IgD-negative memory B cell (primary cell): ENCODE data around the gene ID3. TPM values are rescaled to one million over a fixed set of nuclear protein-coding genes. Genes with fewer than 3 reads are reported as not detected.
"Not testable (repeated sequence)": the region's sequence is repeated elsewhere in the genome, so short reads cannot be mapped to it uniquely, and the experiment has no call there.

ENCODE experiments used
- H3K27ac Mint-ChIP-seq, 3 donors: one replicate each; pipeline ENCODE4 v1.8.0; 2020 to 2022; ENCODE audit warnings: mild to moderate bottlenecking in 3 of 3, mixed read lengths in 3 of 3, moderate library complexity in 1 of 3
- H3K27me3 Mint-ChIP-seq: one replicate; pipeline ENCODE4 v1.8.0; 2021; ENCODE audit warnings: mixed read lengths
- H3K36me3 Mint-ChIP-seq: one replicate; pipeline ENCODE4 v1.8.0; 2020; ENCODE audit warnings: mild to moderate bottlenecking, mixed read lengths
- H3K4me1 Mint-ChIP-seq, 3 donors: one replicate each; pipeline ENCODE4 v1.8.0; 2020 to 2022; ENCODE audit warnings: mixed read lengths in 3 of 3, mild to moderate bottlenecking in 1 of 3
- H3K4me3 Mint-ChIP-seq, 4 donors: one replicate each; pipeline ENCODE4 v1.8.0; 2020 to 2022; ENCODE audit warnings: mild to moderate bottlenecking in 4 of 4, mixed read lengths in 4 of 4, moderate library complexity in 3 of 4
- H3K9me3 Mint-ChIP-seq, 3 donors: one replicate each; pipeline ENCODE4 v1.8.0; 2020 to 2021; ENCODE audit warnings: mixed read lengths in 3 of 3, mild to moderate bottlenecking in 1 of 3
- polyA plus RNA-seq: library from polyadenylated mRNA; unstranded; fragments of 300-500 nt; fragmentation: Illumina TruSeq; gene quantifications from one replicate; pipeline ENCODE4 v1.2.3, GENCODE V29; 2021

The ID3 gene
- polyA plus RNA-seq, 1 donor from 2014 or later = 74.0 TPM

- Mint-ChIP-seq H3K4me1 (peaks cover 48 to 60% (median 48%) of the 10 kb centered on the region in 3 donors), H3K9me3 (no peaks in the 10 kb centered on the region), H3K27ac (peak overlapping the region in 2 of 3 donors; percentile 98 to 100)
Observed at GRCh38 chr1:23555986-23556634, 3.2 kb downstream of the ID3 start.

GRCh38 chr1:23555270-23555985 lies 3.9 kb downstream of the ID3 start:
- peak overlapping the region; percentile 89 to 98 (median 94) for H3K4me3 Mint-ChIP-seq
- H3K4me1 Mint-ChIP-seq = peaks cover 43 to 59% (median 44%) of the 10 kb centered on the region in 3 donors
- peak overlapping the region; percentile 93 to 100 (median 98) for H3K27ac Mint-ChIP-seq
- H3K36me3 Mint-ChIP-seq = peaks cover 2% of the 10 kb centered on the region
- no peaks in the 10 kb centered on the region for H3K27me3 Mint-ChIP-seq
- H3K9me3 Mint-ChIP-seq = no peaks in the 10 kb centered on the region

More at GRCh38 chr1:23555986-23556634, 3.2 kb downstream of the ID3 start:
- Mint-ChIP-seq H3K27me3 (no peaks in the 10 kb centered on the region), H3K4me3 (peak overlapping the region; percentile 89 to 98 (median 94)), H3K36me3 (peaks cover 2% of the 10 kb centered on the region)

DNA sequence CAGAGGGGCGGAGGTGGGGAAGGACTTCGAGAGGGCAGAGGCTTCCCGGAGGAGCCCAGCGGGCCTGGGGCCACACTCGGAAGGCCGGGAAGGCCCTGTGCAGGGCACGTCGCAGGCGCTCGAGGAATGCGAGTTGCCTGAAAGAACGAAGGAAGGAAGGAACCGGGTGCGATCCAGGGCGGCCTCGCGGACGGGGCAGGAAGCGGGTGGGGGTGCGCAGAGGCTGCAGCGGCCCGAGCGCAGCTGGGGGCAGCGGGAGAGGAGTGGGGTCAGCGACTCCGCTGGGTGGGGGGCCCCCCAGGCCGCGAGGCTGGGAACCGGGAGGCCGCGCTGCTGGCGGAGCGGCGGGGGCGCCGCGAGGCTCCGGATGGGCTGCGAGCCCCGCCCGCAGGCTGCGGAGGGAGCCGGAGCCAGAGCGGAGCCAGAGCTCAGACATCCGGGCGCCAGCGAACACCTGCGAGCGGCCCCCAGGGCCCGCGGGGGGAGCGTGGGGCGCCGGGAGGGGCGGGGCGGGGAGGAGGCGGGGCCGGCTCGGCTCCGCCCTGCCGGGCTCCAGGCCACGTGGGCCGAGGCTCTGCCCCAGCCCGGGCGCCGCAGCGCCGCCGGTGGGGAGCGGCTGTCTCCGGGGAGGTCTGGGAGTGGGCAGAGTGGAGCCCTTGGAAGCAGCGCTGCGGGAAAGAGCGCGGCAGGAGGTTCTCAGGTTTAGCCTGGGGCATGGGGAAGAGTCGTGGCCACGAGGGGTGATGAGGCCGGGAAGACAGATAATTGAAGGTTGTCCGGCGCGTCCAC lies 4.6 kb downstream of the ID3 start:
- Mint-ChIP-seq H3K9me3 (no peaks in the 10 kb centered on the region), H3K36me3 (peaks cover 2% of the 10 kb centered on the region), H3K27ac (peak overlapping the region; percentile 98 to 100 (median 99)), H3K4me3 (peak overlapping the region; percentile 90 to 98 (median 95)), H3K4me1 (peaks cover 38 to 52% (median 38%) of the 10 kb centered on the region in 3 donors), H3K27me3 (no peaks in the 10 kb centered on the region)

DNA sequence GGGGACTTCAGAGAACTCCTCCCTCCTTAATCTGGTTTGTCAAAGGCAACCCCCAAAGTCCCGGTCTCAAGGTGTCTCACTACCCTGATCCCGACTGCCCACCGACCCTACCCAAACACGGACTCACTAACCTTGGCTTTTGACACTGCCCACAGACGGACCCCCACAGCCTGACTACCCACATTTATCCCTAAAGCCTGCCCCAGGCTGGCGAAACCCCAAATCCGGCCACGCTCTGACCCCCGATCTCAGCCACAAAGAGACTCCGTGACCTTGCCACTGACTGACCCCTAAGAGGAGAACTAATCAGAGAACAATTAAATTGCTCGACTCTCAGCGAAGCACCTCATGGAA lies 5.2 kb downstream of the ID3 start:
- Mint-ChIP-seq H3K4me1 (peaks cover 38 to 49% (median 40%) of the 10 kb centered on the region in 3 donors), H3K36me3 (peaks cover 2% of the 10 kb centered on the region), H3K9me3 (no peaks in the 10 kb centered on the region), H3K27me3 (no peaks in the 10 kb centered on the region), H3K27ac (peak overlapping the region; percentile 95 to 100 (median 99)), H3K4me3 (peak overlapping the region; percentile 90 to 96 (median 94))

DNA sequence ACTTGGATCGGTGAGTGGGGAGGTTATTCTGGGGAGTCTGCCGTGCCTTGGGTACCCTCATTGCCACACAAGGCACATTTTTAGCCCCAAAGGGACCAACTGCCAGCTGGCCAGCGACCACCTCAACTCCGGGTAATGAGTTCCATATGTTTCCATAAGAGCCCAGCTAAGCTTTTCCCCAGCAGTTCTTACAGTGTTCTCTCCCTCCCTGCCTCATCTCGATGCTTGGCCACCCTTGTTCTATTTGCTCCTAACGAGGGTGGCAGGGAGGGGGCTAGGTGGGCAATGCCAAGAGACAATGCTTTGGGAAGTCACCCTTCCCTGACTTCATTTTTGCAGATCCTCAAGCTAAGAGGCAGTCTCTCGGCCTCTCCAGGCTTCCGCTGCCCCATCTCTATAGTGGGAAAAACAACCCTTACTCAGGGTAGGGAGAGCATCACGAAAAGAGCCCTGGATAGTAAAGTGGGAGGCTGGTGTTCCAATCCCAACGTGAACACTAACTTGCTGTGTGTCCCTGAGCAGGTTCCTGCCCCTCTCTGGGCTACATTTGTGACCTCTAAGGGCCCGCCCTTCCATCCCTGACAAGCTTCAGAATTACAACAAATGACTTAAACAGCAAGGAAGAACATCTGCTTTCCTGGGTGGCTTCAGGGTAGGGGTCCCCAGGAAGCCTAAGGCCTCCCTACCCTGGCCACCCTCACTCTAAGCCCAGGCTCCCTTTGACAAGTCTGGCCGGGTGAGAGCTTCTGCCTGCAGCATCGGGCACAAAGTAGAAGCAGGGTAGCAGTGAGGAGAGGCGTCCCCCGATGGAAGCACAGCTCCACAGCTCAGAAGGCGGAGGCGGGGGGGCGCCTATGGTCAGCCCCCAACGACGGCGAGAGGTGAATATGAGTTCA lies 5.8 kb downstream of the ID3 start:
- Mint-ChIP-seq H3K4me3 (peak overlapping the region; percentile 90 to 96 (median 94)), H3K36me3 (peaks cover 2% of the 10 kb centered on the region), H3K27ac (peak overlapping the region; percentile 95 to 100 (median 99)), H3K4me1 (peaks cover 44 to 53% (median 46%) of the 10 kb centered on the region in 3 donors), H3K27me3 (no peaks in the 10 kb centered on the region), H3K9me3 (no peaks in the 10 kb centered on the region)

DNA sequence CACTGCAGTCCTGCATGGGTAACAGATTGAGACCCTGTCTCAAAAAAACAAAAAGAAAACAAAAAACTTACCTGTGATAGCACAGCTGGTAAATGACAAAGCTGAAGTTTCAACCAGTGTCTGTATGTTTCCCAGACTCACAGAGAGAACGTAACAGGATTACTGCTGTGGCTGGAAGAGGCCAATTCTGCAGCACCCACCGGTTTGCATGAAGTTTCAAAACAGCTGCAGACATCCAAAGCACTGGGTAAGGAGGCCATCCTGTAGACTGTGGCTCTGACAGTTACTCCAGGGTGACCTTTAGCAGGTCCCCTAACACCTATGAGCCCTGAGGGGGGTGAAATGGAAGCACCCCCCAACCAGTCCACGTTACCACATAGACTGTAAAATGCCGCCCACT lies 7.5 kb downstream of the ID3 start:
- H3K36me3 Mint-ChIP-seq = peaks cover 2% of the 10 kb centered on the region
- H3K9me3 Mint-ChIP-seq = no peaks in the 10 kb centered on the region
- H3K4me3 Mint-ChIP-seq = peak overlapping the region in 1 of 4 donors; percentile 44
- peak overlapping the region; percentile 31 to 46 (median 43) for H3K27ac Mint-ChIP-seq
- no peaks in the 10 kb centered on the region for H3K27me3 Mint-ChIP-seq
- peaks cover 38 to 44% (median 43%) of the 10 kb centered on the region in 3 donors for H3K4me1 Mint-ChIP-seq

- no peaks in the 10 kb centered on the region for H3K27me3 Mint-ChIP-seq
- peak overlapping the region in 1 of 3 donors; percentile 92 for H3K27ac Mint-ChIP-seq
- no peaks in the 10 kb centered on the region for H3K9me3 Mint-ChIP-seq
- H3K4me3 Mint-ChIP-seq = peak overlapping the region in 1 of 4 donors; percentile 50
- H3K4me1 Mint-ChIP-seq = peaks cover 20 to 31% (median 21%) of the 10 kb centered on the region in 3 donors
- H3K36me3 Mint-ChIP-seq = no peaks in the 10 kb centered on the region
Observed at GRCh38 chr1:23548704-23549143, 10.6 kb downstream of the ID3 start.

GRCh38 chr1:23546897-23547584 lies 12.3 kb downstream of the ID3 start:
- Mint-ChIP-seq H3K27me3 (no peaks in the 10 kb centered on the region), H3K27ac (no peak overlapping the region), H3K36me3 (no peaks in the 10 kb centered on the region), H3K4me3 (no peak overlapping the region), H3K9me3 (no peaks in the 10 kb centered on the region), H3K4me1 (peaks cover 17 to 24% (median 20%) of the 10 kb centered on the region in 3 donors)

DNA sequence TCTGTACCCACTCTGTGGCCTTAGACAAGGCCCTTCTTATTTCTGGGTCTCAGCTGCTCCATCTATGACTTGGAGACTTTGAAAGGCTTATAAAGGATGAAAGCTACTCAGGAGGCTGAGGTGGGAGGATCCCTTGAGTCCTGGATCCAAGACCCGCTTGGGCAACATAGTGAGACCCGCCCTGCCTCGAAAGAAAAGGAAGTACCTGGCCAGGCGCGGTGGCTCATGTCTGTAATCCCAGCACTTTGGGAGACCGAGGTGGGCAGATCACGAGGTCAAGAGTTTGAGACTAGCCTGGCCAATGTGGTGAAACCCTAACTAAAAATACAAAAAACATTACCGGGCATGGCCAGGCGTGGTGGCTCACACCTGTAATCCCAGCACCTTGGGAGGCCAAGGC lies 13.4 kb downstream of the ID3 start:
- Mint-ChIP-seq H3K27ac (no peak overlapping the region), H3K36me3 (no peaks in the 10 kb centered on the region), H3K4me1 (peaks cover 11 to 21% (median 20%) of the 10 kb centered on the region in 3 donors), H3K27me3 (no peaks in the 10 kb centered on the region), H3K9me3 (no peaks in the 10 kb centered on the region), H3K4me3 (no peak overlapping the region)

DNA sequence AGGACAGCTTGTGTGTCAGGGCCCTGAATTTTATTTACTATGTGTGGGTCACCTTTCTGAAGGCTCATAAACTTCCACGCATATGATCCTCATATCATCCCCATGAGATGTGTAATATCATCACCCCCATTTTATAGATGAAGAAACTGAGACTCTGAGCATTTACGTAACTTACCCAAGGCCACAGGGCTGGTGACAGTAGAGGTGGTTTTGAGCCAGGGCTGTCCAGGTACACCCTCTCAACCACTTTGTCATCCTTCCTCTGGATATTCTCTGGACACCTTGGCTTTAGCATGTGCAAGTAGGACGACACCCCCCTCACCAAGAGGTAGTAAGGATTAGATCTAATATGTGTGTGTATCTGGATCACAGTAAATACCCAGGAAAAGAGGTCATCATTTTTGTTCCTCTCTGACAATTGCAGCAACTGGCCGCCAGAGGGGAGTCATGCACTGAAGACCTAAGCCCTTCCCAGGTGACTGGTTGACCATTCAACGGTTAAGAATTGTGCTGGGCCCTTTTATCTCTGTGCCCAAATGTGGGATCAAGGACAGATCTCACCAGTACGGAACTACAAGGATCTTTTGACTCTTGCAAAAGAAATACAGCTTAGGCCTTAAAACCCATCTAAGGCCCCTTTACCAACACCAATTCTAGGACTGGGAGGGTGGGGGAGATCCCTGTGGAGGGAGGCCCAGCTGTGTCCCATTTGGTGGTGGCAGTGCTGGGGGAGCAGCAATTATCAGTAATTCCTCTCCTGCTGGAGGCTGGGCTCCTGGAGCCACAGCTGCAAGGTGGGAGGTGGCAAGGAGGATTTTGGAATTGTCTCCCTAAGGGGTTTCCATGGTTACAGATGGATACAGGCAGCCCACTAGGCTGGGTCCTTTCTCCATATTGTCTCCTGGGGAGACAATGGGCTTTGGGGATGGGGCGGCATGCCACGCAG lies 14.6 kb downstream of the ID3 start:
- H3K9me3 Mint-ChIP-seq = no peaks in the 10 kb centered on the region
- peaks cover 11 to 23% (median 21%) of the 10 kb centered on the region in 3 donors for H3K4me1 Mint-ChIP-seq
- no peaks in the 10 kb centered on the region for H3K27me3 Mint-ChIP-seq
- H3K36me3 Mint-ChIP-seq = no peaks in the 10 kb centered on the region
- H3K27ac Mint-ChIP-seq = no peak overlapping the region
- no peak overlapping the region for H3K4me3 Mint-ChIP-seq

- H3K27ac Mint-ChIP-seq = no peak overlapping the region
- H3K36me3 Mint-ChIP-seq = no peaks in the 10 kb centered on the region
Observed at GRCh38 chr1:23543707-23544443, 15.4 kb downstream of the ID3 start.

DNA sequence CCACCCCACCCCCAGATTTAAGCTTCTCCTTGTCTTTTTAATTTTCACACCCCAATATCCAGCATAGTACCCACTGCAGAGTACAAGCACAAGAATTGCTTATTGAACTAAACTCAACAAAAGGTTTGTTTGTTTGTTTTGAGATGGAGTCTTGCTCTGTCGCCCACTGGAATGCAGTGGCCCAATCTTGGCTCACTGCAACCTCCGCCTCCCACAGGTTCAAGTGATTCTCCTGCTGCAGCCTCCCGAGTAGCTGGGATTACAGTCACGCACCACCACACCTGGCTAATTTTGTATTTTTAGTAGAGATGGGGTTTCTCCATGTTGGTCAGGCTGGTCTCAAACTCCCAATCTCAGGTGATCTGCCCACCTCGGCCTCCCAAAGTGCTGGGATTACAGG lies 16.4 kb downstream of the ID3 start:
- not testable (repeated sequence) for H3K9me3 Mint-ChIP-seq, H3K27ac Mint-ChIP-seq, H3K36me3 Mint-ChIP-seq, H3K4me3 Mint-ChIP-seq, H3K27me3 Mint-ChIP-seq
- H3K4me1 Mint-ChIP-seq = peaks cover 6 to 21% (median 14%) of the 10 kb centered on the region in 3 donors

More at GRCh38 chr1:23543707-23544443, 15.4 kb downstream of the ID3 start:
- H3K4me3 Mint-ChIP-seq = no peak overlapping the region
- no peaks in the 10 kb centered on the region for H3K27me3 Mint-ChIP-seq
- no peaks in the 10 kb centered on the region for H3K9me3 Mint-ChIP-seq
- H3K4me1 Mint-ChIP-seq = peaks cover 8 to 22% (median 19%) of the 10 kb centered on the region in 3 donors
